GM19395 (cell line): Measurements from ENCODE around the gene ZDHHC19.
"Not testable (repeated sequence)": the region's sequence is repeated elsewhere in the genome, so short reads cannot be mapped to it uniquely, and the experiment has no call there.

ENCODE experiments used
- ATAC-seq: cut with Tn5 transposase; IDR thresholded peaks from one replicate; pipeline ENCODE4 v1.9.1; 2021; ENCODE audit warnings: mild to moderate bottlenecking, moderate library complexity; ENCODE audit not compliant: unreplicated experiment

Gene ZDHHC19

GRCh38 chr3:196225763-196226364 lies 14.7 kb upstream of the ZDHHC19 start:
- ATAC-seq: no peak

- ATAC-seq: no peak
Measured at GRCh38 chr3:196225086-196225485, 13.9 kb upstream of the ZDHHC19 start.

GRCh38 chr3:196222876-196223595 lies 11.8 kb upstream of the ZDHHC19 start:
- ATAC-seq: no peak

- no peak for ATAC-seq
Measured at GRCh38 chr3:196220991-196221390, 9.8 kb upstream of the ZDHHC19 start.

- ATAC-seq: no peak
Measured at GRCh38 chr3:196220587-196220986, 9.4 kb upstream of the ZDHHC19 start.

GRCh38 chr3:196219970-196220311 lies 8.7 kb upstream of the ZDHHC19 start:
- ATAC-seq: no peak

- ATAC-seq: peak; percentile 75
Measured at GRCh38 chr3:196219194-196219969, 8.2 kb upstream of the ZDHHC19 start.

GRCh38 chr3:196218155-196218712 lies 7.0 kb upstream of the ZDHHC19 start:
- no peak for ATAC-seq

- no peak for ATAC-seq
Measured at GRCh38 chr3:196217307-196218154, 6.3 kb upstream of the ZDHHC19 start.

- no peak for ATAC-seq
Measured at GRCh38 chr3:196216681-196217211, 5.5 kb upstream of the ZDHHC19 start.

GRCh38 chr3:196216089-196216564 lies 4.9 kb upstream of the ZDHHC19 start, which contains the start of gene SLC51A:
Gene SLC51A (plus strand): TSS chr3:196216534. CDS start chr3:196216713, 179 bp downstream.
- ATAC-seq: no peak

GRCh38 chr3:196215493-196216020 lies 4.4 kb upstream of the ZDHHC19 start:
- ATAC-seq: no peak

GRCh38 chr3:196214783-196215441 lies 3.7 kb upstream of the ZDHHC19 start:
- ATAC-seq: no peak

- ATAC-seq: not testable (repeated sequence)
Measured at GRCh38 chr3:196209944-196210672, 1.1 kb downstream of the ZDHHC19 start.

GRCh38 chr3:196208942-196209695 lies 2.1 kb downstream of the ZDHHC19 start:
- no peak for ATAC-seq

- no peak for ATAC-seq
Measured at GRCh38 chr3:196207833-196208607, 3.2 kb downstream of the ZDHHC19 start.

GRCh38 chr3:196207159-196207832 lies 3.9 kb downstream of the ZDHHC19 start:
- no peak for ATAC-seq
